GM12873 (cell line): ENCODE measurements around the gene GADL1.

Experiments used
- CTCF ChIP-seq: IDR thresholded peaks from 2 replicates; pipeline ENCODE4 v1.5.1; 2012; ENCODE audit warnings: low read depth, mild to moderate bottlenecking, moderate library complexity, low read length, control low read depth; ENCODE audit not compliant: insufficient read depth; ENCODE audit errors: missing control alignments

The GADL1 gene

GRCh38 chr3:30813734-30814133, 80.7 kb downstream of the GADL1 start:
- no peak for TF ChIP-seq CTCF

GRCh38 chr3:30811151-30811795, 83.2 kb downstream of the GADL1 start:
- TF ChIP-seq CTCF: no peak

- TF ChIP-seq CTCF: no peak
Observed at GRCh38 chr3:30810625-30811024, 83.8 kb downstream of the GADL1 start.

GRCh38 chr3:30805695-30806094, 88.8 kb downstream of the GADL1 start:
- TF ChIP-seq CTCF: no peak

- TF ChIP-seq CTCF: no peak
Observed at GRCh38 chr3:30804984-30805383, 89.5 kb downstream of the GADL1 start.

GRCh38 chr3:30795176-30795575, 99.3 kb downstream of the GADL1 start:
- TF ChIP-seq CTCF: no peak

GRCh38 chr3:30793740-30794139, 100.7 kb downstream of the GADL1 start:
- TF ChIP-seq CTCF: no peak

- no peak for TF ChIP-seq CTCF
Observed at GRCh38 chr3:30790150-30790549, 104.3 kb downstream of the GADL1 start.
